ENCODE data around the gene HOXB9. TPM values are rescaled to one million over a fixed set of nuclear protein-coding genes. Genes with fewer than 3 reads are reported as not detected.

The HOXB9 gene
- total RNA-seq, 1 experiment from 2014 or later = 1.4 TPM

GRCh38 chr17:48620461-48621139 lies 5.6 kb downstream of the HOXB9 start:
- CTCF ChIA-PET = interaction anchor here (0.6 to 1.4 kb wide), 9 partner anchors 20 to 639 kb away, joined by 3 to 4 read pairs (median 3); no protein-coding TSS in a partner anchor
- DNase-seq (ENCODE audit: unreplicated experiment) = no peak
- BruUV-seq (replicated peaks) = no TSS peak
- H3K27ac Mint-ChIP-seq (ENCODE audit: low read depth, unreplicated experiment) = no peak overlapping the region
- H3K9me3 Mint-ChIP-seq (ENCODE audit: unreplicated experiment) = no peaks in the 10 kb centered on the region
- TF ChIP-seq CTCF (IDR thresholded peaks at IDR 0.05; ENCODE audit: unreplicated experiment) = no peak
- H3K4me3 Mint-ChIP-seq (ENCODE audit: unreplicated experiment) = no peak overlapping the region
- H3K27me3 Mint-ChIP-seq (ENCODE audit: insufficient read depth, unreplicated experiment) = peaks cover 99% of the 10 kb centered on the region
- intact Hi-C loops (cut with micrococcal nuclease) = no loop called here
- peaks cover 7% of the 10 kb centered on the region for H3K36me3 Mint-ChIP-seq (ENCODE audit: insufficient read depth, unreplicated experiment)
- POLR2A ChIA-PET = no interaction called here
- peaks cover 7% of the 10 kb centered on the region for H3K4me1 Mint-ChIP-seq (ENCODE audit: insufficient read depth, unreplicated experiment)

GRCh38 chr17:48619826-48620449 lies 6.2 kb downstream of the HOXB9 start:
- ChIA-PET CTCF (interaction anchor here (0.7 to 2.7 kb wide), 7 partner anchors 32 to 453 kb away, joined by 3 to 10 read pairs (median 3); no protein-coding TSS in a partner anchor), POLR2A (no interaction called here)
- peaks cover 7% of the 10 kb centered on the region for H3K36me3 Mint-ChIP-seq (ENCODE audit: insufficient read depth, unreplicated experiment)
- peaks cover 100% of the 10 kb centered on the region for H3K27me3 Mint-ChIP-seq (ENCODE audit: insufficient read depth, unreplicated experiment)
- TF ChIP-seq CTCF (IDR thresholded peaks at IDR 0.05; ENCODE audit: unreplicated experiment) = no peak
- no peak overlapping the region for H3K27ac Mint-ChIP-seq (ENCODE audit: low read depth, unreplicated experiment)
- peaks cover 4% of the 10 kb centered on the region for H3K4me1 Mint-ChIP-seq (ENCODE audit: insufficient read depth, unreplicated experiment)
- no peak overlapping the region for H3K4me3 Mint-ChIP-seq (ENCODE audit: unreplicated experiment)
- no peak for DNase-seq (ENCODE audit: unreplicated experiment)
- no peaks in the 10 kb centered on the region for H3K9me3 Mint-ChIP-seq (ENCODE audit: unreplicated experiment)
- BruUV-seq (replicated peaks) = no TSS peak
- intact Hi-C loops (cut with micrococcal nuclease) = loop anchor here (2.0 kb wide), 1 partner anchor 467 kb away; no protein-coding TSS in a partner anchor

- BruUV-seq (replicated peaks) = no TSS peak
- intact Hi-C loops (cut with micrococcal nuclease) = loop anchor here (1.0 to 2.0 kb wide), 5 partner anchors 310 to 593 kb away; no protein-coding TSS in a partner anchor
- H3K4me1 Mint-ChIP-seq (ENCODE audit: insufficient read depth, unreplicated experiment) = peaks cover 4% of the 10 kb centered on the region
- H3K36me3 Mint-ChIP-seq (ENCODE audit: insufficient read depth, unreplicated experiment) = peaks cover 7% of the 10 kb centered on the region
- H3K9me3 Mint-ChIP-seq (ENCODE audit: unreplicated experiment) = no peaks in the 10 kb centered on the region
- H3K4me3 Mint-ChIP-seq (ENCODE audit: unreplicated experiment) = no peak overlapping the region
- ChIA-PET POLR2A (interaction anchor here (0.6 kb wide), 1 partner anchor 445 kb away, joined by 3 read pairs; no protein-coding TSS in a partner anchor), CTCF (interaction anchor here (0.5 to 2.7 kb wide), 27 partner anchors 9 to 884 kb away, joined by 3 to 10 read pairs (median 4); no protein-coding TSS in a partner anchor)
- H3K27me3 Mint-ChIP-seq (ENCODE audit: insufficient read depth, unreplicated experiment) = peaks cover 100% of the 10 kb centered on the region
- no peak overlapping the region for H3K27ac Mint-ChIP-seq (ENCODE audit: low read depth, unreplicated experiment)
- DNase-seq (ENCODE audit: unreplicated experiment) = peak; percentile 77
- TF ChIP-seq CTCF (IDR thresholded peaks at IDR 0.05; ENCODE audit: unreplicated experiment) = peak; percentile 89
These were observed 7.8 kb downstream of the HOXB9 start for GRCh38 chr17:48618256-48618896.

Measured in MCF 10A (cell line).